HCT116 (cell line): Measurements from ENCODE around the gene TRAF2. TPM values are rescaled to one million over a fixed set of nuclear protein-coding genes. Genes with fewer than 3 reads are reported as not detected.

Source experiments
- CBX3 ChIP-seq: IDR thresholded peaks from 2 replicates; pipeline ENCODE4 v1.6.1; 2012; ENCODE audit warnings: low read depth
- CTCF ChIP-seq, 3 experiments: fragments of 200-600 bp in 1 of 3; sonication (generic) in 1 of 3; IDR thresholded peaks in 2 of 3; conservative IDR thresholded peaks in 1 of 3; 2 replicates each; pipeline ENCODE4 v1.5.1; 2012 to 2017; ENCODE audit warnings: low read depth in 2 of 3, low read length in 2 of 3, antibody characterized with exemption in 1 of 3, borderline replicate concordance in 1 of 3, control low read depth in 1 of 3, mild to moderate bottlenecking in 1 of 3, mixed read lengths in 1 of 3, mixed run types in 1 of 3, moderate library complexity in 1 of 3; ENCODE audit not compliant: insufficient read depth in 1 of 3
- REST ChIP-seq: IDR thresholded peaks from 2 replicates; pipeline ENCODE4 v1.6.1; 2012; ENCODE audit warnings: low read depth
- total RNA-seq: library from RNA; stranded (reverse); gene quantifications from one replicate; pipeline ENCODE4 v1.2.1, GENCODE V29; 2021; ENCODE audit not compliant: unreplicated experiment

Gene TRAF2
- total RNA-seq, 1 experiment from 2014 or later, result 28.4 TPM

DNA sequence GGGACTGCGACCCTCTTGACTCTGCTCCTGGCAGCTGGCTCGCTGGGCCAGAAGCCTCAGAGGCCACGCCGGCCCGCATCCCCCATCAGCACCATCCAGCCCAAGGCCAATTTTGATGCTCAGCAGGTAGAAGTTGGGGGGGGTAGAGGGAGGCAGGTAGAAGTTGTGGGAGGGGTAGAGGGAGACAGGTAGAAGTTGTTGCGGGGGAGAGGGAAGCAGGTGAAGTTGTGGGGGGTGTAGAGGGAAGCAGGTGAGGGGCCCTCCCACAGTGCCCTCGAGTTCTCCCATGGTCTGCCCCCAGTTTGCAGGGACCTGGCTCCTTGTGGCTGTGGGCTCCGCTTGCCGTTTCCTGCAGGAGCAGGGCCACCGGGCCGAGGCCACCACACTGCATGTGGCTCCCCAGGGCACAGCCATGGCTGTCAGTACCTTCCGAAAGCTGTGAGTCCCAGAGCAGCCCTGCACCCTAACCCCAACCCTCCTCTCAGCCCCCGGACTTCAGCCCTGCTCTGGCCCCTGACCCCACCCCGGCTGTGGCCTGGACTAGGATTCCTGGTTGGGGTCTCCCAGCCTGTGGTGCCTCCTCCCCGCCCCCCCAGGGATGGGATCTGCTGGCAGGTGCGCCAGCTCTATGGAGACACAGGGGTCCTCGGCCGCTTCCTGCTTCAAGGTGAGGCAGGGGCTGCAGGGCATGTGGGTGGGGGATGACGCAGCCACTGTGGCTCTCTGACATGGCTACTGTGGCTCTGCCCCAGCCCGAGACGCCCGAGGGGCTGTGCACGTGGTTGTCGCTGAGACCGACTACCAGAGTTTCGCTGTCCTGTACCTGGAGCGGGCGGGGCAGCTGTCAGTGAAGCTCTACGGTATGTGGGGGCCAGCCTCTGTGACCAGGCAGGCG, 59.3 kb downstream of the TRAF2 start (continued):
- TF ChIP-seq CTCF (IDR thresholded peaks at IDR 0.05 in 2 of 3, conservative IDR thresholded peaks at IDR 0.05 in 1 of 3; ENCODE audit: borderline replicate concordance in 1 of 3, insufficient read depth in 1 of 3, low read depth in 2 of 3, low read length in 2 of 3) (no peak), CBX3 (no peak), REST (no peak)
